Adrenal gland (tissue), 12 donors: ENCODE data around the gene GPR153. TPM values are rescaled to one million over a fixed set of nuclear protein-coding genes. Genes with fewer than 3 reads are reported as not detected.

Source experiments
- DNase-seq, 7 donors: peaks; one replicate each; pipeline ENCODE4 v3.0.0-alpha.2; 2019 to 2020
- H3K27ac ChIP-seq, 5 donors: fragments of 200-600 bp; sonication (generic) in 4 of 5; 1 replicate in 3 of 5; 2 replicates in 2 of 5; pipeline versions ENCODE4 v1.5.1 to v1.8.0; 2016 to 2020; ENCODE audit warnings: mild to moderate bottlenecking in 1 of 5
- H3K27me3 ChIP-seq: fragments of 200-600 bp; 2 replicates; pipeline ENCODE4 v1.8.0; 2021
- H3K36me3 ChIP-seq, 2 donors: fragments of 200-600 bp; replicated peaks in 1 of 2; 1 replicate in 1 of 2; 2 replicates in 1 of 2; pipeline versions ENCODE4 v1.5.1 to v1.8.0; 2018 to 2022
- H3K4me1 ChIP-seq, 2 donors: fragments of 200-600 bp; replicated peaks in 1 of 2; 1 replicate in 1 of 2; 2 replicates in 1 of 2; pipeline versions ENCODE4 v1.5.1 to v1.8.0; 2018 to 2021
- H3K4me3 ChIP-seq, 4 donors: fragments of 200-600 bp; sonication (generic) in 3 of 4; one replicate each; pipeline ENCODE4 v1.5.1; 2016 to 2018
- H3K9me3 ChIP-seq, 3 donors: fragments of 200-600 bp; sonication (generic) in 1 of 3; replicated peaks in 1 of 3; 1 replicate in 2 of 3; 2 replicates in 1 of 3; pipeline versions ENCODE4 v1.5.1 to v1.8.0; 2016 to 2021
- CTCF ChIP-seq, 6 experiments: fragments of 450-650 bp in 4 of 6; fragments of 200-600 bp in 2 of 6; sonication (generic) in 1 of 6; IDR thresholded peaks; 1 replicate in 5 of 6; 2 replicates in 1 of 6; pipeline versions ENCODE4 v1.5.1 to v1.8.0; 2016 to 2021; ENCODE audit warnings: antibody characterized with exemption in 6 of 6, mild to moderate bottlenecking in 2 of 6, moderate library complexity in 1 of 6
- POLR2A ChIP-seq, 2 donors: fragments of 450-650 bp; IDR thresholded peaks; one replicate each; pipeline ENCODE4 v1.6.1; 2017; ENCODE audit warnings: antibody characterized with exemption in 2 of 2, mild to moderate bottlenecking in 2 of 2, moderate library complexity in 1 of 2
- WGBS, 4 donors: extraction: QIAGEN DNeasy Blood & Tissue Kit in 2 of 4; methylation state at CpG; one replicate each; pipeline versions ENCODE4 v1.1.5 to v1.1.7; 2013 to 2017; 5-methylcytosine and 5-hydroxymethylcytosine counted together
- intact Hi-C, 2 donors: fragments of 100-400 bp; cut with DNase I; formaldehyde crosslinking; loops; one replicate each; pipeline versions ENCODE4 v1.14.1 to v1.15.0; 2022 to 2023
- polyA plus RNA-seq, 3 donors: library from polyadenylated mRNA; stranded (reverse); fragments of 200-250 nt in 2 of 3; fragments of 350-450 nt in 1 of 3; fragmentation: Illumina TruSeq in 1 of 3; extraction: RNeasy Lipid Tissue Mini Kit (QIAGEN cat#74804) in 1 of 3; gene quantifications; one replicate each; pipeline ENCODE4 v1.2.3, GENCODE V29; 2013 to 2014
- total RNA-seq, 9 donors: library from RNA; depleted of rRNA in 4 of 9; stranded (reverse); fragments of >200 nt in 4 of 9; fragments of 120-200 nt in 1 of 9; fragmentation: NEBNext Ultra II Directional in 1 of 9; extraction: Animal tissue kit (Norgen Biotek cat#: 25700) in 1 of 9; gene quantifications; one replicate each; pipeline versions ENCODE4 v1.1.0 to v1.2.4, GENCODE V29; 2013 to 2023
- donor health status: healthy with polysubstance abuse.
- donor health status: Bipolar disorder and iron deficiency.
- donor health status: DM: yes; HTN: yes; CAD: no.
- donor health status: DM: no; HTN: no; CAD: no.
- donor health status: DM: no; HTN: no; CAD: no.
- donor health status: DM: yes; HTN: yes; CAD: no.

Gene GPR153
- total and polyA plus RNA-seq, 12 donors = 0.86 to 5.9 (median 3.1) TPM

DNA sequence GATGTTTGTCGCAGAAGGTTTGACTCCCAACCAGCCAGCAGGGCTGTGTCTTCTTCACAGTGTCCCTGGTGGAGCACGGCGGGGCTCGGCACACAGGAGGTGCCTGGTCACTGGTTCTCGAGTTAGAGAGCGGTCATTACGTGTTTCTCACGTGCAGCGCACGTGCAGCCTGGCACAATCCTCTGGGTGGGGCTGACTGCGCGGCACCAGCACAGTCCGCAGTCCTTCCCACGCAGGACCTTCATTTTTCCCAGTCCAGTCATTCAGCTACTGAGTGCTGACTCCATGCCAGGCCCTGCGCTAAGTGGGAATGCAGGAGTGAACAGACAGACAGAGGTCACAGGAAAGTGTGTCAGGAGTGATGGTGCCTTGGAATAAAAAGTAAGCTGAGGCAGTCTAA lies 46.2 kb upstream of the GPR153 start:
- Histone ChIP-seq H3K27ac (no peak overlapping the region), H3K4me3 (no peak overlapping the region), H3K9me3 (no peaks in the 10 kb centered on the region), H3K4me1 (no peaks in the 10 kb centered on the region), H3K36me3 (no peaks in the 10 kb centered on the region), H3K27me3 (no peaks in the 10 kb centered on the region)
- intact Hi-C loops = no loop called here
- no peak for DNase-seq
- WGBS, 4 donors = 91 to 97% (median 95%) methylated on average over 12 to 15 of the region's 15 CpGs
- TF ChIP-seq POLR2A (IDR thresholded peaks at IDR 0.05) (no peak), CTCF (IDR thresholded peaks at IDR 0.05) (no peak)

- Histone ChIP-seq H3K27ac (no peak overlapping the region), H3K27me3 (no peaks in the 10 kb centered on the region), H3K4me1 (no peaks in the 10 kb centered on the region), H3K4me3 (no peak overlapping the region), H3K9me3 (no peaks in the 10 kb centered on the region), H3K36me3 (no peaks in the 10 kb centered on the region)
- WGBS, 4 donors = 94 to 98% (median 95%) methylated on average over 15 of the region's 15 CpGs
- intact Hi-C loops = no loop called here
- TF ChIP-seq CTCF (IDR thresholded peaks at IDR 0.05) (no peak), POLR2A (IDR thresholded peaks at IDR 0.05) (no peak)
- DNase-seq = no peak
Measured at GRCh38 chr1:6303397-6304012, 42.6 kb upstream of the GPR153 start.

DNA sequence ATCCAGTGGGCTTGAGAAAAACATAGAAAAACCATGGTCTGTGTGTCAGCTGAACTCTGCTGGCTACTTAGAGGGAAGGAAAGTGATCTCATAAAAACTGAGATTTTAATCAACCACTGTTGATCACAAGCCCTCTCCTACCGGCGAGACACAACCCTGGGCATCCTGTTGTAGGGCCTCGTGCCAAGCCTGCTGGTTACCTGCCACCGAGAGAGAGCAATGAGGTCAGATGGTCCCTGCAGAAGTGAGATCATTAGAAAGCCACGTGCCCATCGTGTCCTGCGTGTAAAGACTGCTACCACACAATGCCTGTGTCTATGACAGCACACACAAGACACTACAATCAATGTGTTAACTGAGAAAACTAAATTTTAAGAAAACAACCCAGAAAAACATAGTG lies 41.7 kb upstream of the GPR153 start:
- Histone ChIP-seq H3K4me1 (no peaks in the 10 kb centered on the region), H3K36me3 (no peaks in the 10 kb centered on the region), H3K4me3 (no peak overlapping the region), H3K9me3 (no peaks in the 10 kb centered on the region), H3K27ac (peak overlapping the region in 1 of 5 donors; percentile 13), H3K27me3 (no peaks in the 10 kb centered on the region)
- DNase-seq = peak in 3 of 7 donors; percentile 29 to 92 (median 32)
- WGBS, 4 donors = 81 to 89% (median 83%) methylated on average over 7 of the region's 7 CpGs
- intact Hi-C loops = no loop called here
- TF ChIP-seq POLR2A (IDR thresholded peaks at IDR 0.05) = no peak
- no peak for TF ChIP-seq CTCF (IDR thresholded peaks at IDR 0.05)

GRCh38 chr1:6301526-6301925 lies 40.6 kb upstream of the GPR153 start:
- Histone ChIP-seq H3K27me3 (no peaks in the 10 kb centered on the region), H3K27ac (no peak overlapping the region), H3K36me3 (no peaks in the 10 kb centered on the region), H3K9me3 (no peaks in the 10 kb centered on the region), H3K4me1 (no peaks in the 10 kb centered on the region), H3K4me3 (no peak overlapping the region)
- TF ChIP-seq POLR2A (IDR thresholded peaks at IDR 0.05) = no peak
- TF ChIP-seq CTCF (IDR thresholded peaks at IDR 0.05) = no peak
- intact Hi-C loops = no loop called here
- 89 to 95% (median 93%) methylated on average over 8 of the region's 8 CpGs for WGBS, 4 donors
- no peak for DNase-seq
